BJ (cell line): ENCODE measurements around the gene PTX4. TPM values are rescaled to one million over a fixed set of nuclear protein-coding genes. Genes with fewer than 3 reads are reported as not detected.
"Not testable (repeated sequence)": the region's sequence is repeated elsewhere in the genome, so short reads cannot be mapped to it uniquely, and the experiment has no call there.

Source experiments
- CTCF ChIA-PET: fragments of 350-600 bp; formaldehyde crosslinking; extraction: SDS; loops from one replicate; lab custom pipeline; 2021; ENCODE audit warnings: antibody characterized with exemption, inconsistent platforms; lab: Yijun Ruan, JAX
- POLR2A ChIA-PET: fragments of 300-600 bp; sonication (Branson Sonifier 250); formaldehyde crosslinking; extraction: SDS; loops from one replicate; lab custom pipeline; 2021; ENCODE audit warnings: antibody characterized with exemption; lab: Charles Lee
- DNase-seq: peaks from one replicate; pipeline ENCODE4 v3.0.0-alpha.2; 2011; ENCODE audit warnings: low read depth
- H3K27me3 ChIP-seq: 2 replicates; pipeline ENCODE4 v1.6.0; 2011; ENCODE audit warnings: low read length; ENCODE audit not compliant: control insufficient read depth, insufficient read depth
- H3K36me3 ChIP-seq: 2 replicates; pipeline ENCODE4 v1.5.1; 2011; ENCODE audit warnings: low read length; ENCODE audit not compliant: control insufficient read depth, insufficient read depth
- H3K4me3 ChIP-seq: 2 replicates; pipeline ENCODE4 v1.5.1; 2011; ENCODE audit warnings: low read depth, mild to moderate bottlenecking, control low read depth, low read length
- polyA plus RNA-seq: library from polyadenylated mRNA; depleted of rRNA; stranded (reverse); fragments of >200 nt; gene quantifications from 2 replicates; pipeline ENCODE4 v1.2.3, GENCODE V29; 2011
- TF ChIP-seq, protein P1 (sequence below): IDR thresholded peaks from 2 replicates; pipeline ENCODE4 v1.5.1; 2011; ENCODE audit warnings: low read depth, mild to moderate bottlenecking, control low read depth, inconsistent platforms, low read length, moderate library complexity; ENCODE audit not compliant: insufficient read depth

Gene PTX4
- polyA plus RNA-seq, 1 experiment = not detected

DNA sequence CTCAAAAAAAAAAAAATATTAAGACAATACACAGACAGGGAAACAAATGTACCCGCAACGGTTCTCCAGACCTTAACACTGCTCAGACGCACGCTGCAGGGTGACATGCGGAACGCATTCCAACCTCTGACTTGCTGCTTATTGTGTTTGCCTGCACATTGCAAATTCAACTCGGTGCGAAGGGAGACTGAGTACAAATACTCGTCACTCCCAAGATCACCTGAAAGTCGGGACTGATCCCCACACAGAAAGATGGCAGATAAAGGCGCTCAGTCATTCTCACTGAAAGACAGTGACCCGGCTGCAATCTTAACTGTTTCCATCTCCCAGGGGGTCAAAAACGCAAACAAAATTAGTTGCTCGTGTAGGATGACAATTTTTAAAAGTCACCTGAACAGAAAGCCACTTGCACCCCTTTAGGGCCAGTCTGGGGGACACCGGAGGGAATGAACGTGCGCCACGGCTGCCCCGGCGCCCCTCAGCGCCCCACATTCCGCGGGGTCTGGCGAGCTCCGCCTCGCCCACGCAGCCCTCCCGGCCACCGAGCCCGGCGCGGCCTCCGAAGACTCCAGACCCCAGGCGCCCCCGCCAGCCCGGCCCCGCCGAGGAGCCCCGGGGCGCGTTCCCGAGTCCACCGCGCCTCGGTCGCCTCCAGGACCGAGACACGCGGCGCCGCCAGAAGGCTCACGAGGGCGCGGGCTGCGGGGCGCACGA lies 14.5 kb downstream of the PTX4 start:
- TF ChIP-seq, protein P1, sequence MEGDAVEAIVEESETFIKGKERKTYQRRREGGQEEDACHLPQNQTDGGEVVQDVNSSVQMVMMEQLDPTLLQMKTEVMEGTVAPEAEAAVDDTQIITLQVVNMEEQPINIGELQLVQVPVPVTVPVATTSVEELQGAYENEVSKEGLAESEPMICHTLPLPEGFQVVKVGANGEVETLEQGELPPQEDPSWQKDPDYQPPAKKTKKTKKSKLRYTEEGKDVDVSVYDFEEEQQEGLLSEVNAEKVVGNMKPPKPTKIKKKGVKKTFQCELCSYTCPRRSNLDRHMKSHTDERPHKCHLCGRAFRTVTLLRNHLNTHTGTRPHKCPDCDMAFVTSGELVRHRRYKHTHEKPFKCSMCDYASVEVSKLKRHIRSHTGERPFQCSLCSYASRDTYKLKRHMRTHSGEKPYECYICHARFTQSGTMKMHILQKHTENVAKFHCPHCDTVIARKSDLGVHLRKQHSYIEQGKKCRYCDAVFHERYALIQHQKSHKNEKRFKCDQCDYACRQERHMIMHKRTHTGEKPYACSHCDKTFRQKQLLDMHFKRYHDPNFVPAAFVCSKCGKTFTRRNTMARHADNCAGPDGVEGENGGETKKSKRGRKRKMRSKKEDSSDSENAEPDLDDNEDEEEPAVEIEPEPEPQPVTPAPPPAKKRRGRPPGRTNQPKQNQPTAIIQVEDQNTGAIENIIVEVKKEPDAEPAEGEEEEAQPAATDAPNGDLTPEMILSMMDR = no peak
- ChIA-PET CTCF (interaction anchor here (0.7 kb wide), 1 partner anchor 1112 kb away, joined by 3 read pairs; no protein-coding TSS in a partner anchor), POLR2A (no interaction called here)
- H3K27me3 ChIP-seq = no peaks in the 10 kb centered on the region
- peak overlapping the region; percentile 69 for H3K4me3 ChIP-seq
- H3K36me3 ChIP-seq = no peaks in the 10 kb centered on the region
- no peak for DNase-seq

DNA sequence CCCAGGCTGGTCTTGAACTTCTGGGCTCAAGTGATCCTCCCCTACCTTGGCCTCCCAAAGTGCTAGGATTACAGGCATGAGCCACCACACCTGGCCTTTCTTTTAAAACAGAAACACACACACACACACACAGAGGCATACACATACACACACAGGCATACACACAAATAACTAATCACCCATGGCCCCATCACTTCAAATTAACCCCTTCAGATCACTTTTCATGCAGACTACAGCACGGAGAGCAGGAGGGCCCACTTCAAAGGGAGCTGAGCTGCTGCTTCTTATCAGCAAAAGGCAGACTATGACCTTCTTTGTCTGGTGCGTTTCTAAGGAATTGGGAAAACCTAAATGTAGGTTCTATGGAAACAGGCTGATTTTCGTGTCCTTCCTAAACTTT lies 15.8 kb downstream of the PTX4 start:
- Histone ChIP-seq H3K27me3 (no peaks in the 10 kb centered on the region), H3K4me3 (no peak overlapping the region), H3K36me3 (no peaks in the 10 kb centered on the region)
- TF ChIP-seq, protein P1 = no peak
- CTCF ChIA-PET = no interaction called here
- DNase-seq = no peak
- POLR2A ChIA-PET = no interaction called here

DNA sequence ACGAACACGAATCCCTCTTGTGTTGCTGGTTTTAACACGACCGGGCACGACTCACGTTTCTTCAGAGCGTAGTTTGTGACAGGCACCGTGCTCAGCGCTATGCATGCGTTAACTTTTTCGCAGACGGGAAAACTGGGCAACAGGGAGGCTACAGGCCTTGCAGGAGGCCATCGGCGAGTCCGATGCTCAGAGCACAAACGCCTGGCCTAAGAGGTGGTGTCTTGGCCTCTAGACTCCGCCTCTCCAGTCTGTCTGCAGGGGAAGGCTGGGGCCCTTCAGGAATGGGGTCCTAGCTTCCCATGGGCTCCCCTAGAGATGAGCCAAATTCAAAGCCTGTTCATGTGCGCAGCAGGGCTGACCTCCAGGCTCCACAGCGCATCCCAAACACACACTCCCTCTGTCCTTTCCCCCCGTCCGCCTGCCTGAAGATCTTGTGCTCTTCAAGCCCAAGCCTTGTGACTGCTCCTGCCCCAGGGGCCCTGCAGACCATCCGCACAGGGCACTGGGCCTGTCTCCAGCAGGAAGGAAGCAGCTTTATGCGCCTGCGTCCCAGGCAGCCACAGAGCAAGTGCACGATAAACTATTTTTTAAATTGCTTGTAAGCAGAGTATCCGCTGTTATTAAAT lies 17.1 kb downstream of the PTX4 start:
- no peak overlapping the region for H3K4me3 ChIP-seq
- ChIA-PET POLR2A (no interaction called here), CTCF (interaction anchor here (0.8 kb wide), 1 partner anchor 9 kb away, joined by 3 read pairs; no protein-coding TSS in a partner anchor)
- H3K36me3 ChIP-seq = no peaks in the 10 kb centered on the region
- DNase-seq = no peak
- TF ChIP-seq, protein P1 = no peak
- H3K27me3 ChIP-seq = no peaks in the 10 kb centered on the region

DNA sequence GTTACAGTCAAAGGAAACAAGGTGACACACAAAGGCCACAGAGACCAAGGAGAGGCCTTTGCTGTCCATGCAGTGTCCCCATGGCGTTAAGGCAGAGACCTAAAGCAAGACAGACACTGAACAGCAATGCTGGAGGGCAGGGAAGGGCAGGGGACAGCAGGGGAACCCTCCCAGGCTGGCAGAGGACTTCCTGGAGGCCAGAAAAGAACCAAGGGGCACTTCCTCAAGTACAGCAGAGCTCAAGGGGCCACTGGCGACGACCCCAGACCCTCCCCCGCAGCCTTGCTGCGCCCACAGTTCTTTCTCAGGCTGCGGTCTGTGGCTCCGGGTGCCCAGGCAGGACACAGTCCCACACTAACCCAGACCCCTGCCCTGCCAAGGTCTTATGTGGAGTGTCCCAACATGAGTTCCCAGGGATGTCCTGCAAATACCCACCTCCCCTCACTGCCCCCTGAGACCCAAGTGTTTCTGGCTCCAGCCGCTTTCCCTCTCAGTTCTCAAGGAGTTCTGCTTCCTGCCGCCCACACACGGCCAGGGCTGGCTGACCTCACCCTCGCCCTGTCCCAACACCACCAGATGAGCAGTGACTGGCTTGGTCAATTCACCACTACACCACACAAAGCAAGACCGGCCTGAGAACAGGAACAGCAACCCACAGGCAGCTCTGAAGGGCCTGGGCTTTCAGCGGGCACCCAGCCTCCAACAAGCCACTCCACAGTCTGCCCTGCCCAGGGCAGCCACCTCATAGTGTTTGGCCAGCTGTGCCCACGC lies 18.1 kb downstream of the PTX4 start:
- Histone ChIP-seq H3K4me3 (no peak overlapping the region), H3K36me3 (no peaks in the 10 kb centered on the region), H3K27me3 (no peaks in the 10 kb centered on the region)
- POLR2A ChIA-PET = no interaction called here
- DNase-seq = no peak
- TF ChIP-seq, protein P1 = no peak
- CTCF ChIA-PET = no interaction called here

DNA sequence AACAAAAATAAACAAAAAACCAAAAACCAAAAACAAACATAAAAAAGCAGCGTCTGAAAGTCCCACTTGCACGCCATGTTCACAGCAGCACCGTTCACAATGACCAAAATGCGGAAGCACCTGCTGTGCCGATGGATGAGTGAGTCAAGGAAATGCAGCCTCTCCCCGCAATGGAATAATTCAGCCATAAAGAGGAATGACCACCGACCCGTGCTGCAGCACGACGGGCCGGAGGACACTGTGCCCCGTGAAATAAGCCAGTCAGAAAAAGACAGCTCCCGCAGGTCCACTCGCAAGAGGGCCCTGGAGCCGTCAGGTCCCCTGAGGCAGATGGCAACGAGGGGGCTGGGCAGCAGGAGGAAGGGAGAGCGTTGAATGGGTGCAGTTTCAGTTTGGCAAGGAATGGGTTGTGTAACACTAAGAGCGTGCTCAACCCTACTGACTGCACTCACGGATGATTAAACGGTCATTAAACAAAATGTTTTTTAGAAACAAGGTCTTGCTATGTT lies 19.0 kb downstream of the PTX4 start:
- no peak for DNase-seq
- no peaks in the 10 kb centered on the region for H3K36me3 ChIP-seq
- H3K27me3 ChIP-seq = no peaks in the 10 kb centered on the region
- TF ChIP-seq, protein P1 = no peak
- ChIA-PET CTCF (no interaction called here), POLR2A (no interaction called here)
- no peak overlapping the region for H3K4me3 ChIP-seq

DNA sequence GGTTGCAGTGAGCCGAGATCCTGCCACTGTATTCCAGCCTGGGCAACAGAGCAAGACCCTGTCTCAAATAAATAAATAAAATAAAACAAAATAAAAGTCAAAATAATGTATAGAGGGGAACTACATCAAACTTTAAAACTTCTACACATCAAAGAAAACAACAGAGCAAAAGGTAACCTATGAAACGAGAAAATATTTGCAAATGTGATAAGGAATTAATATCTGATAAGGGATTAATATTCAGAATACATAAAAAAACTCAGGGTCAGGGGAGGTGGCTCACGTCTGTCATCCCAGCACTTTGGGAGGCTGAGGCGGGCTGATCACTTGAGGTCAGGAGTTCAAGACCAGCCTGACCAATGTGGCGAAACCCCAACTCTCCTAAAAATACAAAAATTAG lies 19.6 kb downstream of the PTX4 start:
- H3K4me3 ChIP-seq, H3K27me3 ChIP-seq, CTCF ChIA-PET, POLR2A ChIA-PET, DNase-seq, H3K36me3 ChIP-seq: not testable (repeated sequence)
